ENCODE results near the gene CCDC14. TPM values are rescaled to one million over a fixed set of nuclear protein-coding genes. Genes with fewer than 3 reads are reported as not detected.

Gene CCDC14
- total RNA-seq, 1 experiment from 2014 or later: 62.5 TPM

GRCh38 chr3:123984957-123985356 lies 23.9 kb upstream of the CCDC14 start:
- no peak overlapping the region for H3K56ac ChIP-seq (ENCODE audit: insufficient read length, low read depth, low read length)
- H4K5ac ChIP-seq (ENCODE audit: insufficient read length, low read depth, low read length): no peak overlapping the region
- no peak overlapping the region for H2AFZ ChIP-seq (ENCODE audit: low read length)
- peaks cover 60% of the 10 kb centered on the region for H3K27me3 Mint-ChIP-seq (ENCODE audit: low read depth)
- DNase-seq: no peak
- H3K4me2 ChIP-seq (ENCODE audit: insufficient read depth, insufficient read length, low read length): no peak overlapping the region
- no peak overlapping the region for H3K18ac ChIP-seq (ENCODE audit: insufficient read length, low read depth, low read length)
- no peaks in the 10 kb centered on the region for H3K79me2 ChIP-seq (ENCODE audit: insufficient read depth, low read length)
- no peak overlapping the region for H3K23ac ChIP-seq (ENCODE audit: insufficient read length, low read depth, low read length)
- no peaks in the 10 kb centered on the region for H3K36me3 Mint-ChIP-seq (ENCODE audit: insufficient read depth in 1 of 3, low read depth in 3 of 3)
- no peaks in the 10 kb centered on the region for H3K23me2 ChIP-seq (ENCODE audit: insufficient read length, low read depth, low read length, poor library complexity, severe bottlenecking)
- no peaks in the 10 kb centered on the region for H3K4me1 ChIP-seq (ENCODE audit: insufficient read depth, low read length)
- H4K20me1 ChIP-seq (ENCODE audit: control insufficient read depth, insufficient read depth, insufficient read length): no peaks in the 10 kb centered on the region
- H4K8ac ChIP-seq (replicated peaks; ENCODE audit: insufficient read length, low read depth, low read length): no peak overlapping the region
- H3K27me3 ChIP-seq (ENCODE audit: insufficient read depth, low read length): peaks cover 7% of the 10 kb centered on the region; the same call in 1 of the 2 replicates
- TF ChIP-seq CTCF (conservative IDR thresholded peaks at IDR 0.05): no peak
- no peak overlapping the region for H2AK5ac ChIP-seq (ENCODE audit: insufficient read length, low read length)
- H2BK120ac ChIP-seq (ENCODE audit: low read depth, low read length, poor library complexity, severe bottlenecking): no peak overlapping the region
- H4K91ac ChIP-seq (ENCODE audit: insufficient read length, low read depth, low read length): no peak overlapping the region
- peaks cover 8 to 15% of the 10 kb centered on the region in 2 experiments for H3K4me1 Mint-ChIP-seq
- H3K79me1 ChIP-seq (ENCODE audit: insufficient read depth, low read depth, low read length, poor library complexity, severe bottlenecking): no peaks in the 10 kb centered on the region
- H3K14ac ChIP-seq (ENCODE audit: insufficient read depth, low read length): no peak overlapping the region
- H3K4me3 Mint-ChIP-seq: no peak overlapping the region
- H3K9me3 Mint-ChIP-seq: no peaks in the 10 kb centered on the region
- no peak overlapping the region for H2BK15ac ChIP-seq (ENCODE audit: low read depth, low read length)
- no peak overlapping the region for H2BK12ac ChIP-seq (ENCODE audit: insufficient read length, low read depth, low read length)
- WGBS (ENCODE audit: extremely low coverage, insufficient read length, low lambda C conversion rate): no CpG with 5 or more reads among the region's 3 CpGs
- no peak overlapping the region for H2BK5ac ChIP-seq (ENCODE audit: insufficient read length, low read length)
- no peak overlapping the region for H3K27ac ChIP-seq (ENCODE audit: insufficient read length, low read depth, low read length)
- H2BK20ac ChIP-seq (ENCODE audit: low read depth, low read length, poor library complexity, severe bottlenecking): no peak overlapping the region
- H3K9ac ChIP-seq (ENCODE audit: extremely low read depth, insufficient read length, low read length): no peak overlapping the region
- H3K4ac ChIP-seq (ENCODE audit: low read depth, low read length): no peak overlapping the region
- H3K27ac Mint-ChIP-seq: no peak overlapping the region
- no peaks in the 10 kb centered on the region for H3K9me3 ChIP-seq (ENCODE audit: control insufficient read depth, low read depth, low read length)
- H3T11ph ChIP-seq (ENCODE audit: low read length): no peak overlapping the region

All from H9 (cell line).